Measurements from ENCODE around the gene CELA2A. TPM values are rescaled to one million over a fixed set of nuclear protein-coding genes. Genes with fewer than 3 reads are reported as not detected.
"Not testable (repeated sequence)": the region's sequence is repeated elsewhere in the genome, so short reads cannot be mapped to it uniquely, and the experiment has no call there.

The CELA2A gene
- total and polyA plus RNA-seq, 5 donors from 2014 or later: not detected

DNA sequence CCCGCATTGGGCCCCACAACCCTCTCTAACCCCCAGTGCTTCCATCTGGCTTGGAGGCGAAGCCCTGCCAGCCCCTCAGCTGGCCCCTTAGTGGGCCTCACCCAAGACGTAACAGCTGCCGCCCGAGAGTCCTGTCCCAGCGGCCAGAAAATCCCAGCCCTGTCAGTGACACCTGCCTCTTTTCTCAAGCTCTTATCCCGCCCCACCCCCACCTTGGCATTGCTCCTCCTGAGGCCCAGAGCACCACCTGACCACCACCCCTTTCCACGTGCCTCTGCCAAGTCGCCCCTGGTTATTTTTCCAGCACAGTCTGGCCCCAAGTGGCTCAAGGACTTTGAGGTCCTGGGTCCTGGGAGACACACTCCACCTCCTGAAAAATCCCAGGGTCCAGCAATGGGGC is 24.2 kb upstream of the CELA2A start:
- no peaks in the 10 kb centered on the region for H3K4me1 Mint-ChIP-seq
- H3K27ac Mint-ChIP-seq: no peak overlapping the region
- ATAC-seq (ENCODE audit: low read depth in 2 of 2) (no peak), DNase-seq (no peak)
- no peaks in the 10 kb centered on the region for H3K4me1 ChIP-seq (ENCODE audit: control insufficient read depth, insufficient read depth, low read length, poor library complexity, severe bottlenecking)
- no peaks in the 10 kb centered on the region for H3K27me3 ChIP-seq (ENCODE audit: control insufficient read depth, insufficient read depth, low read length)
- no peaks in the 10 kb centered on the region for H3K36me3 ChIP-seq (ENCODE audit: control insufficient read depth, insufficient read depth, low read length)
- H3K36me3 Mint-ChIP-seq: peaks cover 5% of the 10 kb centered on the region
- no peaks in the 10 kb centered on the region for H3K27me3 Mint-ChIP-seq
- H3K9me3 Mint-ChIP-seq: no peaks in the 10 kb centered on the region
- no peak overlapping the region for H3K27ac ChIP-seq (ENCODE audit: insufficient read depth, low read length, poor library complexity, severe bottlenecking)
- no peak overlapping the region for H3K4me3 Mint-ChIP-seq
- no peaks in the 10 kb centered on the region for H3K9me3 ChIP-seq (ENCODE audit: control insufficient read depth in 2 of 2, low read length in 2 of 2)
- H3K4me3 ChIP-seq (ENCODE audit: low read depth, low read length): no peak overlapping the region

DNA sequence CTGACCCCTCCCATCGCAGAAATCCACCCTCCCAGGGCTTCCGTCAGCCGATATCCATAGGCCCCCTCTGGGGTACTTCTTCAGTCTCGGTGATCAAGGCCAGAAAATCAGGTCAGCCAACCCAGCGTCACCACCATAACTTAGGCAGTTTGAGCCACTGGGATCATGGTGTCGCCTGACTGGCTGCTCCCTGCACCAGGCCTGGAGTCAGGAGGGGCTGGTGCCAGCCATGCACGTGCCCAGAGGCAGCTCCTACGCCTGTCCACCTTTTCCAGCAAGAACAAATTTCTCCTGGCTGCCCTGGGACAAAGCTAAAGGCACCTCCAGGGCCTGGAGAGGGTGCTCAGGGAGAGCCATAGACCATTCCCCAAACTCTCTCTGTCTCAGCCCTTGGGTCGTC is 23.1 kb upstream of the CELA2A start:
- no peak overlapping the region for H3K27ac ChIP-seq (ENCODE audit: insufficient read depth, low read length, poor library complexity, severe bottlenecking)
- H3K9me3 Mint-ChIP-seq: no peaks in the 10 kb centered on the region
- no peaks in the 10 kb centered on the region for H3K36me3 ChIP-seq (ENCODE audit: control insufficient read depth, insufficient read depth, low read length)
- H3K27me3 Mint-ChIP-seq: no peaks in the 10 kb centered on the region
- H3K4me1 Mint-ChIP-seq: no peaks in the 10 kb centered on the region
- no peaks in the 10 kb centered on the region for H3K9me3 ChIP-seq (ENCODE audit: control insufficient read depth in 2 of 2, low read length in 2 of 2)
- DNase-seq (no peak), ATAC-seq (ENCODE audit: low read depth in 2 of 2) (no peak)
- no peaks in the 10 kb centered on the region for H3K4me1 ChIP-seq (ENCODE audit: control insufficient read depth, insufficient read depth, low read length, poor library complexity, severe bottlenecking)
- no peaks in the 10 kb centered on the region for H3K36me3 Mint-ChIP-seq
- H3K27ac Mint-ChIP-seq: no peak overlapping the region
- no peak overlapping the region for H3K4me3 ChIP-seq (ENCODE audit: low read depth, low read length)
- H3K27me3 ChIP-seq (ENCODE audit: control insufficient read depth, insufficient read depth, low read length): no peaks in the 10 kb centered on the region
- H3K4me3 Mint-ChIP-seq: no peak overlapping the region

DNA sequence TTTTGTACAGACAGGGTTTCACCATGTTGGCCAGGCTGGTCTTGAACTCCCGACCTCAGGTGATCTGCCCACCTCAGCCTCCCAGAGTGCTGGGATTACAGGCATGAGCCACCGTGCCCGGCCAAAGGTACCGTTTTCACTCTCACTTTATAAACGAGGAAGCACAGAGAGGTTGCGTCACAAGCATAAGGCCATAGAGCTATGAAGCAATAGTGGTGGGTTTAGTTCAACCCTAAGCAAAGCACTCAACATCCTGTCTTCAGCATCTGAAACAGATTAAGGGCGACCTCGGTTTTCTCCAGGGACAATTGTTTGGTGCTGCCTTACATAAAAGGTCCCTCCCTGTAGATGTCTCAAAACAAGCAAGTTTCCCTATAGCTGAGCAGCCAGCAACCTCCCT is 21.8 kb upstream of the CELA2A start:
- H3K27ac Mint-ChIP-seq, H3K27me3 Mint-ChIP-seq: not testable (repeated sequence)

DNA sequence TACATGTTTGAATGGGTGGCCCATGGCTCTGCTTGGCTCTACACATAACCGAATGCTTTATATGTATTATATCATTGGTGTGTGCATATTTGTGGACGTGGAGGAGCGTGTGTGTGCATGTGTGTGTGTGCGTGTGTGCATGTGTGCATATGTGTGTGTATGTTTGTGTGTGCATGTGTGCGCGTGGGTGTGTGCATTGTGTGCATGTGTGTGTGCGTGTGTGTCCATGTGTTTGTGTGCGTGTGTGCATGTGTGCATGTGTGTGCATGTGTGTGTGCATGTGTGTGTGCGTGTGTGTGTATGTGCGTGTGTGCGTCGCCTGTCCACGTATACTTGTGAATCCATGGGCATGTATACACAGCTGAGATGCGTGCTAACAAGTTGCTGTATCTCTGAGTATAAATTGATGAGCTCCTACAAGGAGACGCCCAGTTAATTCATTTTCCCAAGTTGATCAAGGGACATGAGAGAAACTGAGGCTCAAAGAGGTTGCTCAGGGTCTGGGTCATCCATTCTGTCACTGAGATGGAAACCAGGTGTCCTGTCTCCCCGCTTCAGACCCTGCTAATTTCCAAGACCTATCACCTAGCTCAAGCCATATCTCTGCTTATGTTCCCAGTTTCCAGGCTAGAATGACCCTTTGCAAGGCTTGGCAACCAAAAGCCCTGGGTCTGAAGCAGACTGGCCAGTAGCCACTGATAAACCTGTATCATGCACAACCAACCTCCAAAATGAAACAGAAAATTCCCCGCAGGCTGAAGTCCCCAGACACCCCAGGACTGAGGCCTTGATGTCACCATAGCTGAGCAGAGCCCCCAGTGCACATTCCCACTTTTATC is 21.1 kb upstream of the CELA2A start:
- Mint-ChIP-seq H3K27me3 (no peaks in the 10 kb centered on the region), H3K27ac (no peak overlapping the region), H3K4me1 (no peaks in the 10 kb centered on the region), H3K4me3 (no peak overlapping the region), H3K36me3 (no peaks in the 10 kb centered on the region), H3K9me3 (no peaks in the 10 kb centered on the region)
- no peak overlapping the region for H3K4me3 ChIP-seq (ENCODE audit: low read depth, low read length)
- no peaks in the 10 kb centered on the region for H3K9me3 ChIP-seq (ENCODE audit: control insufficient read depth in 2 of 2, low read length in 2 of 2)
- H3K4me1 ChIP-seq (ENCODE audit: control insufficient read depth, insufficient read depth, low read length, poor library complexity, severe bottlenecking): no peaks in the 10 kb centered on the region
- DNase-seq (no peak), ATAC-seq (ENCODE audit: low read depth in 2 of 2) (no peak)
- no peaks in the 10 kb centered on the region for H3K27me3 ChIP-seq (ENCODE audit: control insufficient read depth, insufficient read depth, low read length)
- H3K36me3 ChIP-seq (ENCODE audit: control insufficient read depth, insufficient read depth, low read length): no peaks in the 10 kb centered on the region
- H3K27ac ChIP-seq (ENCODE audit: insufficient read depth, low read length, poor library complexity, severe bottlenecking): no peak overlapping the region

More for the DNA sequence above, 21.8 kb upstream of the CELA2A start:
- H3K4me3 ChIP-seq (ENCODE audit: low read depth, low read length); H3K4me1 Mint-ChIP-seq; H3K27ac ChIP-seq (ENCODE audit: insufficient read depth, low read length, poor library complexity, severe bottlenecking); H3K9me3 Mint-ChIP-seq; H3K4me1 ChIP-seq (ENCODE audit: control insufficient read depth, insufficient read depth, low read length, poor library complexity, severe bottlenecking); H3K9me3 ChIP-seq (ENCODE audit: control insufficient read depth in 2 of 2, low read length in 2 of 2); H3K36me3 ChIP-seq (ENCODE audit: control insufficient read depth, insufficient read depth, low read length); H3K27me3 ChIP-seq (ENCODE audit: control insufficient read depth, insufficient read depth, low read length); H3K36me3 Mint-ChIP-seq; ATAC-seq (ENCODE audit: low read depth in 2 of 2); H3K4me3 Mint-ChIP-seq; DNase-seq: not testable (repeated sequence)

DNA sequence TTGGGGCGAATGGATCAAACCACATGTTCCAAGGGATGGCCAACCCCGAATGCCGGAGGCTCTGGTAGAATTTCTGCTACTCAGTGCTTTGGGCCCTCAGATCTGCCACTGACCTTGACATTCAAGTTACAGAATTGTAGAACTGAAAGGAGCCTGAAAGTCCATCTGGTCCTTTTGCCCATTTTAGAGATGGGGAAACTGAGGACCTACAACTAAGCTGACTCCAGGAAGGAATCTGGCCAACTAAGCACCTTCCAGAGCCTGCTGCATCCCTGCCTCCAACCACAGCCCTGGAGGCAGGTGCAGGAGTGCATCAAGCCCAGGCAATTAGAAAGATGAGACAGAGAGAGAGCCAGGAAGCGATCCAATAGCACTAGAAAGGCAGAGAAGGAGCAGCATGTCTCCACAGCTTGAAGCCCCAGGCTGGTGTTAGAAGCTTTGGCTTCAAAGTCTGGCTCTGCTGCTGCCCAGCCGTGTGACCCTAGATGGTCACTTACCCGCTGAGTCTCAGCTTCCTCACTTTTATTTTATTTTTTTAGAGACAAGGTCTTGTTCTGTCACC is 19.6 kb upstream of the CELA2A start:
- Mint-ChIP-seq H3K9me3 (no peaks in the 10 kb centered on the region), H3K27ac (no peak overlapping the region), H3K36me3 (no peaks in the 10 kb centered on the region), H3K4me1 (no peaks in the 10 kb centered on the region), H3K4me3 (no peak overlapping the region), H3K27me3 (no peaks in the 10 kb centered on the region)
- Histone ChIP-seq H3K36me3 (ENCODE audit: control insufficient read depth, insufficient read depth, low read length) (no peaks in the 10 kb centered on the region), H3K27me3 (ENCODE audit: control insufficient read depth, insufficient read depth, low read length) (no peaks in the 10 kb centered on the region), H3K27ac (ENCODE audit: insufficient read depth, low read length, poor library complexity, severe bottlenecking) (no peak overlapping the region), H3K9me3 (ENCODE audit: control insufficient read depth in 2 of 2, low read length in 2 of 2) (no peaks in the 10 kb centered on the region), H3K4me1 (ENCODE audit: control insufficient read depth, insufficient read depth, low read length, poor library complexity, severe bottlenecking) (no peaks in the 10 kb centered on the region), H3K4me3 (ENCODE audit: low read depth, low read length) (no peak overlapping the region)
- DNase-seq: no peak
- ATAC-seq (ENCODE audit: low read depth in 2 of 2): no peak

DNA sequence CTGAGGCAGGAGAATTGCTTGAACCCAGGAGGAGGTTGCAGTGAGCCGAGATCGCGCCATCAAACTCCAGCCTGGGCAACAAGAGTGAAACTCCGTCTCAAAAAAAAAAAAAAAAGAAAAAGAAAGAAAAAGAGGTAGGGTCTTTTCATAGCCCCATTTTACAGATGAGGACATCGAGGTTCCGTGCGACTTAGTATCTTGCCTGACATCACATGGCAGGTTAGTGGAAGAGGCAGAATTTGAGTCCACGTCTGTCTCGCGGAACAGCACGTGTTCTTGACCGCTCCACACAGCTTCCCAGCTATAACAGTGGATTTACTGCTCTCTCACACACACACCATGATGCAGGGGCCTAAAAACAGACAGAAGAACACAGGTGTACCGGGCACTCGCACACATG is 17.2 kb upstream of the CELA2A start:
- no peak for ATAC-seq (ENCODE audit: low read depth in 2 of 2)
- H3K36me3 Mint-ChIP-seq: no peaks in the 10 kb centered on the region
- H3K4me3 Mint-ChIP-seq: no peak overlapping the region
- Histone ChIP-seq H3K4me3 (ENCODE audit: low read depth, low read length) (no peak overlapping the region), H3K9me3 (ENCODE audit: control insufficient read depth in 2 of 2, low read length in 2 of 2) (no peaks in the 10 kb centered on the region), H3K27ac (ENCODE audit: insufficient read depth, low read length, poor library complexity, severe bottlenecking) (no peak overlapping the region), H3K4me1 (ENCODE audit: control insufficient read depth, insufficient read depth, low read length, poor library complexity, severe bottlenecking) (no peaks in the 10 kb centered on the region), H3K27me3 (ENCODE audit: control insufficient read depth, insufficient read depth, low read length) (no peaks in the 10 kb centered on the region), H3K36me3 (ENCODE audit: control insufficient read depth, insufficient read depth, low read length) (no peaks in the 10 kb centered on the region)
- no peaks in the 10 kb centered on the region for H3K4me1 Mint-ChIP-seq
- no peaks in the 10 kb centered on the region for H3K9me3 Mint-ChIP-seq
- no peaks in the 10 kb centered on the region for H3K27me3 Mint-ChIP-seq
- H3K27ac Mint-ChIP-seq: no peak overlapping the region
- DNase-seq: no peak

GRCh38 chr1:15440357-15440756 is 16.2 kb upstream of the CELA2A start:
- no peak for ATAC-seq (ENCODE audit: low read depth in 2 of 2)
- Mint-ChIP-seq H3K4me3 (no peak overlapping the region), H3K9me3 (no peaks in the 10 kb centered on the region), H3K27ac (no peak overlapping the region), H3K27me3 (no peaks in the 10 kb centered on the region), H3K36me3 (no peaks in the 10 kb centered on the region), H3K4me1 (no peaks in the 10 kb centered on the region)
- no peak for DNase-seq
- Histone ChIP-seq H3K9me3 (ENCODE audit: control insufficient read depth in 2 of 2, low read length in 2 of 2) (no peaks in the 10 kb centered on the region), H3K27me3 (ENCODE audit: control insufficient read depth, insufficient read depth, low read length) (no peaks in the 10 kb centered on the region), H3K4me1 (ENCODE audit: control insufficient read depth, insufficient read depth, low read length, poor library complexity, severe bottlenecking) (no peaks in the 10 kb centered on the region), H3K36me3 (ENCODE audit: control insufficient read depth, insufficient read depth, low read length) (no peaks in the 10 kb centered on the region), H3K4me3 (ENCODE audit: low read depth, low read length) (no peak overlapping the region), H3K27ac (ENCODE audit: insufficient read depth, low read length, poor library complexity, severe bottlenecking) (no peak overlapping the region)

- Mint-ChIP-seq H3K4me3 (no peak overlapping the region), H3K36me3 (no peaks in the 10 kb centered on the region), H3K27me3 (no peaks in the 10 kb centered on the region), H3K9me3 (no peaks in the 10 kb centered on the region), H3K4me1 (no peaks in the 10 kb centered on the region), H3K27ac (no peak overlapping the region)
- DNase-seq (no peak), ATAC-seq (ENCODE audit: low read depth in 2 of 2) (no peak)
- Histone ChIP-seq H3K4me3 (ENCODE audit: low read depth, low read length) (no peak overlapping the region), H3K27me3 (ENCODE audit: control insufficient read depth, insufficient read depth, low read length) (no peaks in the 10 kb centered on the region), H3K9me3 (ENCODE audit: control insufficient read depth in 2 of 2, low read length in 2 of 2) (no peaks in the 10 kb centered on the region), H3K36me3 (ENCODE audit: control insufficient read depth, insufficient read depth, low read length) (no peaks in the 10 kb centered on the region), H3K4me1 (ENCODE audit: control insufficient read depth, insufficient read depth, low read length, poor library complexity, severe bottlenecking) (no peaks in the 10 kb centered on the region), H3K27ac (ENCODE audit: insufficient read depth, low read length, poor library complexity, severe bottlenecking) (no peak overlapping the region)
Observed at GRCh38 chr1:15441247-15441646, 15.3 kb upstream of the CELA2A start.
